HG02938 (cell line): ENCODE results near the gene NKD2.

ENCODE experiments used
- ATAC-seq: cut with Tn5 transposase; IDR thresholded peaks from one replicate; pipeline ENCODE4 v1.9.1; 2021; ENCODE audit warnings: mild to moderate bottlenecking, moderate library complexity; ENCODE audit not compliant: unreplicated experiment

The NKD2 gene

GRCh38 chr5:1083823-1084605 lies 75.4 kb downstream of the NKD2 start:
- ATAC-seq = no peak

GRCh38 chr5:1085391-1085790 lies 76.8 kb downstream of the NKD2 start:
- no peak for ATAC-seq

- ATAC-seq = no peak
Observed at GRCh38 chr5:1086137-1086536, 77.5 kb downstream of the NKD2 start.

- no peak for ATAC-seq
Observed at GRCh38 chr5:1086871-1087270, 78.3 kb downstream of the NKD2 start.

GRCh38 chr5:1087428-1087827 lies 78.8 kb downstream of the NKD2 start:
- no peak for ATAC-seq

GRCh38 chr5:1088031-1088430 lies 79.4 kb downstream of the NKD2 start:
- no peak for ATAC-seq
